ENCODE data around the gene GPR132. TPM values are rescaled to one million over a fixed set of nuclear protein-coding genes. Genes with fewer than 3 reads are reported as not detected.

GPR132 gene
- total and polyA plus RNA-seq, 10 of the 15 experiments (the other 5 are each of a cell fraction or from before 2014, with no cell fraction given), result 1.9 to 49.3 (median 20.4) TPM

GRCh38 chr14:105065280-105066228 is at the start of gene GPR132 (continued):
- TF ChIP-seq E4F1 (IDR thresholded peaks at IDR 0.05; ENCODE audit: borderline replicate concordance, partially characterized antibody), result peak; percentile 59
- no peak for TF ChIP-seq CTCF (IDR thresholded peaks at IDR 0.05 in 2 of 3, conservative IDR thresholded peaks at IDR 0.05 in 1 of 3; ENCODE audit: control insufficient read depth in 2 of 3, extremely low read depth in 1 of 3, insufficient read depth in 1 of 3, low read depth in 3 of 3, low read length in 3 of 3)
- peak; percentile 77 to 83 for TF ChIP-seq BHLHE40 (IDR thresholded peaks at IDR 0.05; ENCODE audit: borderline replicate concordance in 1 of 2, low read depth in 2 of 2, low read length in 1 of 2)
- 0 out of 2 replicates have a peak, but pooled peaks have one; percentile 72 for TF ChIP-seq ZNF207 (IDR thresholded peaks at IDR 0.05; ENCODE audit: borderline replicate concordance)
- peak; percentile 71 for TF ChIP-seq KLF5 (IDR thresholded peaks at IDR 0.05; ENCODE audit: partially characterized antibody)
- TF ChIP-seq ZSCAN29 (IDR thresholded peaks at IDR 0.05), result no peak
- no peak for TF ChIP-seq CREB1 (IDR thresholded peaks at IDR 0.05; ENCODE audit: low read depth)
- no peak for TF ChIP-seq NFYA (IDR thresholded peaks at IDR 0.05; ENCODE audit: borderline replicate concordance, low read depth, low read length)
- TF ChIP-seq POU2F2 (IDR thresholded peaks at IDR 0.05; ENCODE audit: borderline replicate concordance, low read depth, low read length), result peak; percentile 85
- no peak; the same call in none of the 2 replicates for TF ChIP-seq GATAD2B (conservative IDR thresholded peaks at IDR 0.05; ENCODE audit: low read depth)
- TF ChIP-seq EGR1 (IDR thresholded peaks at IDR 0.05; ENCODE audit: borderline replicate concordance in 1 of 2, low read depth in 2 of 2, low read length in 2 of 2), result peak in 1 of 2 experiments; percentile 33; a peak in 1 of 3 replicates
- no peak for TF ChIP-seq NR2C1 (IDR thresholded peaks at IDR 0.05)
- TF ChIP-seq ATF7 (IDR thresholded peaks at IDR 0.05; ENCODE audit: low read depth), result peak; percentile 95
- no peak; the same call in 1 of the 2 replicates for TF ChIP-seq ZBTB40 (IDR thresholded peaks at IDR 0.05; ENCODE audit: borderline replicate concordance)
- TF ChIP-seq BMI1 (IDR thresholded peaks at IDR 0.05; ENCODE audit: borderline replicate concordance), result no peak
- TF ChIP-seq SMC3 (IDR thresholded peaks at IDR 0.05; ENCODE audit: borderline replicate concordance, low read length), result no peak
- no peak for TF ChIP-seq USF2 (IDR thresholded peaks at IDR 0.05; ENCODE audit: borderline replicate concordance, low read depth, low read length)
- peak; percentile 13; the same call in 1 of the 2 replicates for TF ChIP-seq SREBF1 (IDR thresholded peaks at IDR 0.05; ENCODE audit: low read length)
- TF ChIP-seq MTA2 (IDR thresholded peaks at IDR 0.05; ENCODE audit: low read depth), result peak; percentile 83
